Caco-2 (cell line): Measurements from ENCODE around the gene MS4A10. TPM values are rescaled to one million over a fixed set of nuclear protein-coding genes. Genes with fewer than 3 reads are reported as not detected.

Experiments used
- Bru-seq: library from RNA; stranded (reverse); fragments of 400-500 nt; gene quantifications from one replicate; lab custom pipeline; 2021; lab: Mats Ljungman, UMichigan
- BruChase-seq, 2 experiments: library from RNA; stranded (reverse); fragments of 400-500 nt; gene quantifications; one replicate each; lab custom pipeline; 2021; lab: Mats Ljungman, UMichigan
- BruUV-seq: library from RNA; stranded (reverse); fragments of 400-500 nt; replicated peaks from 2 replicates; lab custom pipeline; 2021; lab: Mats Ljungman, UMichigan
- CTCF ChIA-PET: fragments of 300-600 bp; sonication (Branson Sonifier 250); formaldehyde crosslinking; loops from one replicate; lab custom pipeline; 2022; ENCODE audit warnings: antibody characterized with exemption; lab: Charles Lee
- POLR2A ChIA-PET: fragments of 300-600 bp; sonication (Branson Sonifier 250); formaldehyde crosslinking; loops from one replicate; lab custom pipeline; 2022; ENCODE audit warnings: antibody characterized with exemption; lab: Charles Lee
- DNase-seq, 2 experiments: peaks; one replicate each; pipeline versions ENCODE4 v3.0.0 to v3.0.0-alpha.2; 2020 to 2022
- H3K27me3 ChIP-seq: replicated peaks from 2 replicates; pipeline ENCODE4 v1.6.0; 2011; ENCODE audit warnings: low read length; ENCODE audit not compliant: control insufficient read depth, insufficient read depth
- H3K36me3 ChIP-seq: 2 replicates; pipeline ENCODE4 v1.5.1; 2011; ENCODE audit warnings: low read length; ENCODE audit not compliant: control insufficient read depth, insufficient read depth
- H3K4me1 ChIP-seq: fragments of 250-450 bp; sonication (Bioruptor Pico); 2 replicates; pipeline ENCODE4 v1.5.1; 2020; ENCODE audit warnings: mild to moderate bottlenecking
- H3K4me3 ChIP-seq: 2 replicates; pipeline ENCODE4 v1.5.1; 2011; ENCODE audit warnings: low read depth, mild to moderate bottlenecking, control low read depth, low read length
- H3K9me3 ChIP-seq: fragments of 250-450 bp; sonication (Bioruptor Pico); 2 replicates; pipeline ENCODE4 v1.5.1; 2020; ENCODE audit warnings: mild to moderate bottlenecking, moderate library complexity
- H3K27ac Mint-ChIP-seq: one replicate; pipeline ENCODE4 v1.8.0; 2022; ENCODE audit warnings: mixed read lengths; ENCODE audit not compliant: unreplicated experiment
- H3K27me3 Mint-ChIP-seq: one replicate; pipeline ENCODE4 v1.8.0; 2022; ENCODE audit warnings: mixed read lengths; ENCODE audit not compliant: insufficient read depth, unreplicated experiment
- H3K36me3 Mint-ChIP-seq: one replicate; pipeline ENCODE4 v1.8.0; 2022; ENCODE audit warnings: mild to moderate bottlenecking, mixed read lengths; ENCODE audit not compliant: insufficient read depth, unreplicated experiment
- H3K4me1 Mint-ChIP-seq: one replicate; pipeline ENCODE4 v1.8.0; 2022; ENCODE audit warnings: low read depth, mixed read lengths; ENCODE audit not compliant: unreplicated experiment
- H3K4me3 Mint-ChIP-seq: one replicate; pipeline ENCODE4 v1.8.0; 2022; ENCODE audit warnings: mild to moderate bottlenecking, moderate library complexity, mixed read lengths; ENCODE audit not compliant: unreplicated experiment
- H3K9me3 Mint-ChIP-seq: one replicate; pipeline ENCODE4 v1.8.0; 2022; ENCODE audit warnings: mixed read lengths; ENCODE audit not compliant: unreplicated experiment
- CTCF ChIP-seq, 2 experiments: fragments of 200-600 bp in 1 of 2; IDR thresholded peaks; 1 replicate in 1 of 2; 2 replicates in 1 of 2; pipeline versions ENCODE4 v1.5.1 to v1.8.0; 2011 to 2022; ENCODE audit warnings: antibody characterized with exemption in 1 of 2, control low read depth in 1 of 2, inconsistent platforms in 1 of 2, low read depth in 1 of 2, low read length in 1 of 2, mild to moderate bottlenecking in 1 of 2, moderate library complexity in 1 of 2; ENCODE audit not compliant: insufficient read depth in 1 of 2, severe bottlenecking in 1 of 2, unreplicated experiment in 1 of 2
- intact Hi-C: fragments of 100-400 bp; cut with micrococcal nuclease; formaldehyde crosslinking; loops from one replicate; pipeline ENCODE4 v1.10.0; 2022; ENCODE audit not compliant: unreplicated experiment
- long read RNA-seq: library from polyadenylated mRNA; stranded (forward); transcript quantifications from one replicate; pipeline ENCODE4 v2.0.0, GENCODE V29; 2022
- total RNA-seq: library from RNA; stranded (reverse); gene quantifications from 2 replicates; pipeline ENCODE4 v1.2.3, GENCODE V29; 2022

The MS4A10 gene
- total RNA-seq (0.14 TPM in 1 of 2 replicates, not detected in the other), Bru-seq, nascent RNA (percentile 11 among the genes with signal in this experiment), BruChase-seq, experiment 1, labeled RNA remaining after a 2-hour chase (percentile 9 among the genes with signal in this experiment), BruChase-seq, experiment 2, labeled RNA remaining after a 6-hour chase (percentile 16 among the genes with signal in this experiment)
- long read RNA-seq = 0 reads

GRCh38 chr11:60785136-60785535 is at the start of gene MS4A10:
TSS of gene MS4A10 (plus strand) at chr11:60785333. CDS start at chr11:60790336, 5,003 bp downstream.
- Histone ChIP-seq H3K27me3 (no peaks in the 10 kb centered on the region), H3K4me3 (no peak within 1 kb of the TSS), H3K4me1 (peaks cover 8% of the 10 kb centered on the region; the same call in 1 of the 2 replicates), H3K36me3 (no peaks in the 10 kb centered on the region), H3K9me3 (no peaks in the 10 kb centered on the region)
- Mint-ChIP-seq H3K36me3 (no peaks in the 10 kb centered on the region), H3K4me3 (no peak within 1 kb of the TSS), H3K9me3 (no peaks in the 10 kb centered on the region), H3K27ac (no peak within 1 kb of the TSS), H3K27me3 (no peaks in the 10 kb centered on the region), H3K4me1 (no peaks in the 10 kb centered on the region)
- intact Hi-C loops = no loop called here
- POLR2A ChIA-PET = no interaction called here
- TF ChIP-seq CTCF (IDR thresholded peaks at IDR 0.05; ENCODE audit: insufficient read depth in 1 of 2, low read depth in 1 of 2, low read length in 1 of 2, severe bottlenecking in 1 of 2, unreplicated experiment in 1 of 2) = no peak
- no TSS peak for BruUV-seq
- CTCF ChIA-PET = interaction anchor here (0.7 to 1.1 kb wide), 2 partner anchors 9 to 22 kb away, joined by 3 read pairs; no protein-coding TSS in a partner anchor
- DNase-seq = peak; percentile 14 to 53

GRCh38 chr11:60739114-60739513 is 46.0 kb upstream of the MS4A10 start:
- POLR2A ChIA-PET = no interaction called here
- H3K9me3 Mint-ChIP-seq = peaks cover 18% of the 10 kb centered on the region
- Histone ChIP-seq H3K4me1 (peaks cover 23% of the 10 kb centered on the region; the same call in 1 of the 2 replicates), H3K36me3 (no peaks in the 10 kb centered on the region), H3K27me3 (no peaks in the 10 kb centered on the region), H3K9me3 (peaks cover 22% of the 10 kb centered on the region; the same call in 1 of the 2 replicates), H3K4me3 (no peak overlapping the region)
- BruUV-seq = no TSS peak
- peaks cover 5% of the 10 kb centered on the region for H3K4me1 Mint-ChIP-seq
- DNase-seq = no peak
- intact Hi-C loops = no loop called here
- no peaks in the 10 kb centered on the region for H3K27me3 Mint-ChIP-seq
- H3K36me3 Mint-ChIP-seq = no peaks in the 10 kb centered on the region
- no peak overlapping the region for H3K4me3 Mint-ChIP-seq
- no peak overlapping the region for H3K27ac Mint-ChIP-seq
- TF ChIP-seq CTCF (IDR thresholded peaks at IDR 0.05; ENCODE audit: insufficient read depth in 1 of 2, low read depth in 1 of 2, low read length in 1 of 2, severe bottlenecking in 1 of 2, unreplicated experiment in 1 of 2) = peak in 1 of 2 experiments; percentile 28
- CTCF ChIA-PET = no interaction called here

GRCh38 chr11:60740573-60740972 is 44.6 kb upstream of the MS4A10 start:
- no peak for DNase-seq
- H3K27me3 ChIP-seq = no peaks in the 10 kb centered on the region
- intact Hi-C loops = no loop called here
- TF ChIP-seq CTCF (IDR thresholded peaks at IDR 0.05; ENCODE audit: insufficient read depth in 1 of 2, low read depth in 1 of 2, low read length in 1 of 2, severe bottlenecking in 1 of 2, unreplicated experiment in 1 of 2) = no peak
- H3K4me3 ChIP-seq = no peak overlapping the region
- H3K4me1 Mint-ChIP-seq = peaks cover 14% of the 10 kb centered on the region
- H3K9me3 ChIP-seq = peaks cover 22% of the 10 kb centered on the region; the same call in 1 of the 2 replicates
- POLR2A ChIA-PET = no interaction called here
- H3K36me3 Mint-ChIP-seq = no peaks in the 10 kb centered on the region
- CTCF ChIA-PET = interaction anchor here (0.8 kb wide), 1 partner anchor 31 kb away, joined by 3 read pairs; no protein-coding TSS in a partner anchor
- no TSS peak for BruUV-seq
- no peak overlapping the region for H3K27ac Mint-ChIP-seq
- no peak overlapping the region for H3K4me3 Mint-ChIP-seq
- no peaks in the 10 kb centered on the region for H3K36me3 ChIP-seq
- H3K27me3 Mint-ChIP-seq = no peaks in the 10 kb centered on the region
- H3K9me3 Mint-ChIP-seq = peaks cover 22% of the 10 kb centered on the region
- peaks cover 32% of the 10 kb centered on the region for H3K4me1 ChIP-seq
